Measurements from ENCODE around the gene ANKRD34A. TPM values are rescaled to one million over a fixed set of nuclear protein-coding genes. Genes with fewer than 3 reads are reported as not detected.
A peak's percentile ranks its signal among the peaks of the same experiment; 100 is the strongest.

Gene ANKRD34A
- total and polyA plus RNA-seq, 2 experiments from 2014 or later = 2.7 to 5.7 TPM

- Histone ChIP-seq H3K4me3 (no peak overlapping the region), H3K36me3 (no peaks in the 10 kb centered on the region), H3K27me3 (peaks cover 3% of the 10 kb centered on the region), H3K4me1 (ENCODE audit: low read depth) (peaks cover 48% of the 10 kb centered on the region), H3K27ac (no peak overlapping the region), H3K9me3 (ENCODE audit: low read depth) (no peaks in the 10 kb centered on the region)
- TF ChIP-seq, protein P1, sequence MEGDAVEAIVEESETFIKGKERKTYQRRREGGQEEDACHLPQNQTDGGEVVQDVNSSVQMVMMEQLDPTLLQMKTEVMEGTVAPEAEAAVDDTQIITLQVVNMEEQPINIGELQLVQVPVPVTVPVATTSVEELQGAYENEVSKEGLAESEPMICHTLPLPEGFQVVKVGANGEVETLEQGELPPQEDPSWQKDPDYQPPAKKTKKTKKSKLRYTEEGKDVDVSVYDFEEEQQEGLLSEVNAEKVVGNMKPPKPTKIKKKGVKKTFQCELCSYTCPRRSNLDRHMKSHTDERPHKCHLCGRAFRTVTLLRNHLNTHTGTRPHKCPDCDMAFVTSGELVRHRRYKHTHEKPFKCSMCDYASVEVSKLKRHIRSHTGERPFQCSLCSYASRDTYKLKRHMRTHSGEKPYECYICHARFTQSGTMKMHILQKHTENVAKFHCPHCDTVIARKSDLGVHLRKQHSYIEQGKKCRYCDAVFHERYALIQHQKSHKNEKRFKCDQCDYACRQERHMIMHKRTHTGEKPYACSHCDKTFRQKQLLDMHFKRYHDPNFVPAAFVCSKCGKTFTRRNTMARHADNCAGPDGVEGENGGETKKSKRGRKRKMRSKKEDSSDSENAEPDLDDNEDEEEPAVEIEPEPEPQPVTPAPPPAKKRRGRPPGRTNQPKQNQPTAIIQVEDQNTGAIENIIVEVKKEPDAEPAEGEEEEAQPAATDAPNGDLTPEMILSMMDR (IDR thresholded peaks at IDR 0.05; ENCODE audit: low read depth, low read length) = no peak
- DNase-seq (ENCODE audit: low read depth in 1 of 2, low spot score in 1 of 2) = no peak
These were observed 5.6 kb downstream of the ANKRD34A start for GRCh38 chr1:145958734-145959133.

DNA sequence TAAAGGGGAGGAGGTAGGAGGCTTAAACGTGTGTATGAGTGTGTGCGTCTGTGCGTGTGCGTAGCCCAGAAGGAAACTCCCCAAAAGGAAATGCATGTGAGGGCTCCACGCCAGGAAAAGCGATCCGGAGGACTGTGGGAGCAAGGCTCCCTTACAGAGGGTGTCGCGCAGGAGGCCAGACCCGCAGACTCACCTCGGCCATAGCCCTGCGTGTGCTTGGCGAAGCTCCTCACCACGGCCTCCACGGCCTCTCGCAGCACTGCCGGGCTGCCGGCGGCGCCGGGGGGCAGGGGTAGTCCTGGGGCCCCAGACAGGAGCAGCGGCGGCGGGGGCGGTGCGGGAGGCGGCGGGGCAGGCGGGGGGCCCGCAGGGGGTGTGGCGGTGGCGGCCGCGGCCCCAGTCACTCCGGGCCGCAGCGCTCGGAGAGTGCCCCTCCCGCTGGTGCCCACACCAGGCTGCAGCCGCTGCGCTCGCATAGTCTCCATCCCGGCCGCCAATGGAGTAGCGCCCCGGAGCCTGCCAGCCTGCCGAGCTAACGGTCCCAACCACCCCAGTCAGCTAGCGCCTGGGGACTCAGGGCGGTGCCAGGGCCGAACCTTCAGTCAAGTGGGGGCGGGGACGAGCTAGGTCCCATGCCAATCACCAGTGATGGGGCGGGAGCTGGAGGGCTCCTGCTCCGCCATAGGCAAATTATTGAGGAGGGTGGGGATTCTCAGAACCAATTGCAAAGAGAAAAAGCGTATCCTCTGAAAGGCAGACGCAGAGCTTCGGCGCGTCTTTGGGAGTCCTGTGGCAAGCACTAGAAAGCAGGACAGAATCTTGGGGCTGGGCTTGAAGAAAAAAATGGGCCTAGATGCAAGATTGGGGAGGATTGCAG is 6.7 kb downstream of the ANKRD34A start, which contains the start of gene LIX1L:
TSS of gene LIX1L (minus strand) at position 575 of the 877 bp plus-strand sequence. CDS start at position 485, 90 bp downstream.
- TF ChIP-seq, protein P1 (IDR thresholded peaks at IDR 0.05; ENCODE audit: low read depth, low read length) = no peak
- Histone ChIP-seq H3K27me3 (peaks cover 3% of the 10 kb centered on the region), H3K27ac (peak within 1 kb of the TSS; percentile 99), H3K36me3 (no peaks in the 10 kb centered on the region), H3K9me3 (ENCODE audit: low read depth) (no peaks in the 10 kb centered on the region), H3K4me3 (peak within 1 kb of the TSS; percentile 73), H3K4me1 (ENCODE audit: low read depth) (peaks cover 38% of the 10 kb centered on the region)
- DNase-seq (ENCODE audit: low read depth in 1 of 2, low spot score in 1 of 2) = peak; percentile 98 to 99

- H3K27ac ChIP-seq = peak overlapping the region; percentile 99
These were observed 7.5 kb downstream of the ANKRD34A start for GRCh38 chr1:145956781-145957442.

GRCh38 chr1:145956361-145956760 is 8.0 kb downstream of the ANKRD34A start:
- Histone ChIP-seq H3K36me3 (no peaks in the 10 kb centered on the region), H3K27ac (peak overlapping the region; percentile 99), H3K9me3 (ENCODE audit: low read depth) (no peaks in the 10 kb centered on the region), H3K4me3 (peak overlapping the region; percentile 73), H3K27me3 (peaks cover 3% of the 10 kb centered on the region), H3K4me1 (ENCODE audit: low read depth) (peaks cover 29% of the 10 kb centered on the region)
- TF ChIP-seq, protein P1 (IDR thresholded peaks at IDR 0.05; ENCODE audit: low read depth, low read length) = no peak
- no peak for DNase-seq (ENCODE audit: low read depth in 1 of 2, low spot score in 1 of 2)

More at GRCh38 chr1:145956781-145957442, 7.5 kb downstream of the ANKRD34A start:
- H3K27me3 ChIP-seq = peaks cover 3% of the 10 kb centered on the region
- DNase-seq (ENCODE audit: low read depth in 1 of 2, low spot score in 1 of 2) = peak in 1 of 2 donors; percentile 80
- H3K4me3 ChIP-seq = peak overlapping the region; percentile 73
- H3K36me3 ChIP-seq = no peaks in the 10 kb centered on the region
- H3K9me3 ChIP-seq (ENCODE audit: low read depth) = no peaks in the 10 kb centered on the region
- TF ChIP-seq, protein P1 (IDR thresholded peaks at IDR 0.05; ENCODE audit: low read depth, low read length) = no peak
- H3K4me1 ChIP-seq (ENCODE audit: low read depth) = peaks cover 35% of the 10 kb centered on the region

- TF ChIP-seq, protein P1 (IDR thresholded peaks at IDR 0.05; ENCODE audit: low read depth, low read length) = no peak
- H3K27me3 ChIP-seq = peaks cover 3% of the 10 kb centered on the region
- no peaks in the 10 kb centered on the region for H3K9me3 ChIP-seq (ENCODE audit: low read depth)
- H3K4me1 ChIP-seq (ENCODE audit: low read depth) = peaks cover 25% of the 10 kb centered on the region
- H3K36me3 ChIP-seq = no peaks in the 10 kb centered on the region
- H3K27ac ChIP-seq = no peak overlapping the region
- H3K4me3 ChIP-seq = no peak overlapping the region
- DNase-seq (ENCODE audit: low read depth in 1 of 2, low spot score in 1 of 2) = peak in 1 of 2 donors; percentile 24
These were observed 8.9 kb downstream of the ANKRD34A start for GRCh38 chr1:145955436-145955835.

Measured in cardiac muscle cell (in vitro differentiated cells and primary cell).